CD4-positive, CD25-positive, alpha-beta regulatory T cell (primary cell): ENCODE measurements around the gene TERB1. TPM values are rescaled to one million over a fixed set of nuclear protein-coding genes. Genes with fewer than 3 reads are reported as not detected.
A peak's percentile ranks its signal among the peaks of the same experiment; 100 is the strongest.

Source experiments
- ATAC-seq, 2 donors: fragments of 150-1000 bp; cut with Tn5 transposase; one replicate each; pipeline ENCODE4 v1.10.0; 2021; ENCODE audit warnings: low read depth in 2 of 2, moderate number of reproducible peaks in 2 of 2, moderate library complexity in 1 of 2
- DNase-seq, 3 donors: peaks; one replicate each; pipeline versions ENCODE4 v3.0.0 to v3.0.0-alpha.2; 2012 to 2022; ENCODE audit warnings: mixed read lengths in 1 of 3
- H3K27ac ChIP-seq: one replicate; pipeline ENCODE4 v1.7.0; 2013; ENCODE audit warnings: mild to moderate bottlenecking, low read length; ENCODE audit not compliant: insufficient read depth, poor library complexity, severe bottlenecking
- H3K27me3 ChIP-seq: one replicate; pipeline ENCODE4 v1.7.0; 2013; ENCODE audit warnings: low read length; ENCODE audit not compliant: control insufficient read depth, insufficient read depth
- H3K36me3 ChIP-seq: one replicate; pipeline ENCODE4 v1.7.0; 2013; ENCODE audit warnings: mild to moderate bottlenecking, low read length, moderate library complexity; ENCODE audit not compliant: control insufficient read depth, insufficient read depth
- H3K4me1 ChIP-seq: 2 replicates; pipeline ENCODE4 v1.7.0; 2013; ENCODE audit warnings: mild to moderate bottlenecking, low read length; ENCODE audit not compliant: insufficient read depth, control insufficient read depth, poor library complexity, severe bottlenecking
- H3K4me3 ChIP-seq: one replicate; pipeline ENCODE4 v1.7.0; 2013; ENCODE audit warnings: low read depth, mild to moderate bottlenecking, low read length, moderate library complexity
- H3K9me3 ChIP-seq, 2 experiments: 1 replicate in 1 of 2; 2 replicates in 1 of 2; pipeline ENCODE4 v1.7.0; 2013; ENCODE audit warnings: low read length in 2 of 2, mild to moderate bottlenecking in 1 of 2, moderate library complexity in 1 of 2; ENCODE audit not compliant: control insufficient read depth in 2 of 2
- H3K27ac Mint-ChIP-seq, 3 donors: one replicate each; pipeline ENCODE4 v1.8.0; 2020 to 2022; ENCODE audit warnings: mild to moderate bottlenecking in 3 of 3, mixed read lengths in 3 of 3, moderate library complexity in 2 of 3
- H3K27me3 Mint-ChIP-seq: one replicate; pipeline ENCODE4 v1.8.0; 2022; ENCODE audit warnings: mild to moderate bottlenecking, mixed read lengths
- H3K36me3 Mint-ChIP-seq: one replicate; pipeline ENCODE4 v1.8.0; 2020; ENCODE audit warnings: mixed read lengths
- H3K4me1 Mint-ChIP-seq, 4 donors: one replicate each; pipeline ENCODE4 v1.8.0; 2020 to 2022; ENCODE audit warnings: mixed read lengths in 4 of 4, mild to moderate bottlenecking in 1 of 4
- H3K4me3 Mint-ChIP-seq, 4 donors: one replicate each; pipeline ENCODE4 v1.8.0; 2020 to 2022; ENCODE audit warnings: mild to moderate bottlenecking in 4 of 4, mixed read lengths in 4 of 4, moderate library complexity in 3 of 4
- H3K9me3 Mint-ChIP-seq, 7 donors: one replicate each; pipeline ENCODE4 v1.8.0; 2020 to 2022; ENCODE audit warnings: mixed read lengths in 7 of 7, mild to moderate bottlenecking in 3 of 7, moderate library complexity in 2 of 7
- polyA plus RNA-seq, 4 donors: library from polyadenylated mRNA; unstranded; fragments of 300-500 nt; fragmentation: Illumina TruSeq; gene quantifications; one replicate each; pipeline ENCODE4 v1.2.3, GENCODE V29; 2021
- total RNA-seq: library from RNA; stranded (reverse); gene quantifications from one replicate; pipeline ENCODE4 v1.2.3, GENCODE V29; 2022

The TERB1 gene
- total and polyA plus RNA-seq, 5 donors from 2014 or later, result 0.20 TPM; not detected in 4

DNA sequence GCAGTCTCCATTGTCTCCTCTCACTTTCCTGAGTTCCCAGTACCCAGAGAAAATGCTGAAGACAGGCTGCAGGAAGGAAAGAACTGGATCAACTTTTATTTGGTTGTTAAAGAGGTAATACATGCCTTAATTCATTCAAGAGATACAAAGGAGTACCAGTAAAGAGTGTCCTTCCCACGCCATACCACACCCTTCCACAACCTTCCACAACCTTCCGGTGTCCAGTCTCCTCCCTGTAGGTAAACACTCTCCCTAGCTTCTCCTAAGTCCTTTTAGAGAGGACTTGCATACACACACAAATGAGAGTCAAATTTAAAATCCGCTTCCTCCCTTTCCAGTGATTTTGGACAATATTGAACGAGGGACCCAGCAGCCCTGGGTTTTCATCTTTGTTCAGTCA, 40.0 kb upstream of the TERB1 start:
- no peaks in the 10 kb centered on the region for H3K9me3 ChIP-seq
- peak overlapping the region in 1 of 3 donors; percentile 23 for H3K27ac Mint-ChIP-seq
- no peak overlapping the region for H3K4me3 ChIP-seq
- H3K4me1 Mint-ChIP-seq, result peaks cover 0 to 9% (median 3%) of the 10 kb centered on the region in 4 donors
- no peak overlapping the region for H3K27ac ChIP-seq
- H3K27me3 Mint-ChIP-seq, result peaks cover 61% of the 10 kb centered on the region
- no peak overlapping the region for H3K4me3 Mint-ChIP-seq
- no peaks in the 10 kb centered on the region for H3K36me3 Mint-ChIP-seq
- ATAC-seq, result no peak
- no peaks in the 10 kb centered on the region for H3K36me3 ChIP-seq
- DNase-seq, result no peak
- peaks cover 10% of the 10 kb centered on the region for H3K4me1 ChIP-seq
- peaks cover 0 to 2% (median 0%) of the 10 kb centered on the region in 7 donors for H3K9me3 Mint-ChIP-seq
- H3K27me3 ChIP-seq, result peaks cover 8% of the 10 kb centered on the region

DNA sequence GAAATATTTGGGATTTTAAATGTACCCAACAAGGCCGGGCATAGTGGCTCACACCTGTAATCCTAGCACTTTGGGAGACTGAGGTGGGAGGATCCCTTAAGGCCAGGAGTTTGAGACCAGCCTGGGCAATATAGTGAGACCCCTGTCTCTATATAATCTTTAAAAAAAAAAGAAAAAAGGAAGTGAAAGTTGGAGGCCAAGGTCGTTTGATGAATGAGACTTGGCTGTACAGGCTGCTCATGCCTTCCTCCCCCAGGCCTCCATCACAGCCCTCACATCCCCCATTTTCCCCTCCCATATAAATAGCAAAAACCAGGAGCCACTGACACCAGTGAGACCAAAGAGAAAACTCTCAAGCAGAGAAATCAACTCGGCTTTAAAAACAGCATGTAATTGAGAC, 39.5 kb upstream of the TERB1 start:
- Histone ChIP-seq H3K27me3 (peaks cover 8% of the 10 kb centered on the region), H3K4me1 (peaks cover 10% of the 10 kb centered on the region), H3K9me3 (no peaks in the 10 kb centered on the region), H3K4me3 (no peak overlapping the region), H3K36me3 (no peaks in the 10 kb centered on the region), H3K27ac (no peak overlapping the region)
- Mint-ChIP-seq H3K9me3 (peaks cover 0 to 2% (median 0%) of the 10 kb centered on the region in 7 donors), H3K27me3 (peaks cover 56% of the 10 kb centered on the region), H3K4me3 (no peak overlapping the region), H3K4me1 (peaks cover 0 to 9% (median 3%) of the 10 kb centered on the region in 4 donors), H3K27ac (no peak overlapping the region), H3K36me3 (no peaks in the 10 kb centered on the region)
- DNase-seq, result no peak
- ATAC-seq, result no peak

DNA sequence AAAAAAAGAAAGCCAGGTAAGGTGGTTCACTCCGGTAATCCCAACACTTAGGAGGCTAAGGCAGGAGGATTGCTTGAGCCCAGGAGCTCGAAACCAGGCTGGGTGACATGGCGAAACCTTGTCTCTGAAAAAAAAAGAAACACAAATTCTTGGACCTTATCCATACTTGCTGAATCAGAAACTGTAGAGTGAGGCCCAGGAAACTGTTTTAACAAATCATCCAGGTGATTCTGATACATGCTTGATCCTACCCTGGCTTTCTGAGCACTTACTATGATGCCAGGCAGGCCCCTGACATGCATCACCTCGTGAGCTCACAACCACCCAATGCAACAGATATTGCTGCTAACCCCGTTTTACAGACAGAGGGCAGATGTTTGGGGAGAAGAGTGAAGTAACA, 33.4 kb upstream of the TERB1 start:
- no peak for DNase-seq
- Mint-ChIP-seq H3K27ac (no peak overlapping the region), H3K4me1 (peaks cover 0 to 7% (median 0%) of the 10 kb centered on the region in 4 donors), H3K9me3 (no peaks in the 10 kb centered on the region), H3K4me3 (no peak overlapping the region), H3K27me3 (peaks cover 22% of the 10 kb centered on the region), H3K36me3 (no peaks in the 10 kb centered on the region)
- no peak for ATAC-seq
- H3K4me1 ChIP-seq, result peaks cover 8% of the 10 kb centered on the region
- H3K4me3 ChIP-seq, result no peak overlapping the region
- no peaks in the 10 kb centered on the region for H3K27me3 ChIP-seq
- no peaks in the 10 kb centered on the region for H3K9me3 ChIP-seq
- no peak overlapping the region for H3K27ac ChIP-seq
- H3K36me3 ChIP-seq, result no peaks in the 10 kb centered on the region

DNA sequence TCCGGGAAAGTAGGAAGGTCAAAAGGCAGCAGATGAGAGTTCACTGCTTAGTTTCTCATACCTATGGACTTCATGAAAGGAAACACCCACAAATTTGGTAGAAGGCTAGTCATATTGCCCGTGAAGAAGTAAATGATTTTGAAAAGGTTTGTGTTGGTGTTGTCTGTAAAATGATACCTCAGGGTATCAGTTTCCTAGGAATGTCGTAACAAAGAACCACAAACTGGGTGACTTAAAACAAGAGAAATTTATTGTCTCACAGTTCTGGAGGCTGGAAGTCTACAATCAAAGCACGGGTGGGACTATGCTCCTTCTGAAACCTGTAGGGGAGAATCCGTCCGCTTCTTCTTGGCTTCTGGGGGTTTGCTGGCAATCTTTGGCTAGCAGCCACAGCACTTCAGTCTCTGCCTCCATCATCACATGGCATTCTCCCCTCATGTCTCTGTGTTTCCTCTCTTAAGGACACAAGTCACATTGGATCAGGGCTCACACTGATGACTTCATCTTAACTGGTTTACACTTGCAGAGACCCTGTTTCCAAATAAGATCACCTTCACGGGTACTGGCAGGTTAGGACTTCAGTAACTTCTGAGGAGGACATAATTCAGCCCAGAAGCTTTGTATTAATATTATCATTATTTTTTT, 31.4 kb upstream of the TERB1 start:
- Histone ChIP-seq H3K9me3 (no peaks in the 10 kb centered on the region), H3K4me1 (peaks cover 27% of the 10 kb centered on the region), H3K4me3 (no peak overlapping the region), H3K27ac (no peak overlapping the region), H3K36me3 (peaks cover 3% of the 10 kb centered on the region), H3K27me3 (no peaks in the 10 kb centered on the region)
- Mint-ChIP-seq H3K4me1 (peaks cover 9 to 26% (median 14%) of the 10 kb centered on the region in 4 donors), H3K27me3 (peaks cover 5% of the 10 kb centered on the region), H3K27ac (no peak overlapping the region), H3K9me3 (no peaks in the 10 kb centered on the region), H3K4me3 (peak overlapping the region; percentile 10 to 85 (median 42)), H3K36me3 (peaks cover 3% of the 10 kb centered on the region)
- ATAC-seq (no peak), DNase-seq (no peak)

DNA sequence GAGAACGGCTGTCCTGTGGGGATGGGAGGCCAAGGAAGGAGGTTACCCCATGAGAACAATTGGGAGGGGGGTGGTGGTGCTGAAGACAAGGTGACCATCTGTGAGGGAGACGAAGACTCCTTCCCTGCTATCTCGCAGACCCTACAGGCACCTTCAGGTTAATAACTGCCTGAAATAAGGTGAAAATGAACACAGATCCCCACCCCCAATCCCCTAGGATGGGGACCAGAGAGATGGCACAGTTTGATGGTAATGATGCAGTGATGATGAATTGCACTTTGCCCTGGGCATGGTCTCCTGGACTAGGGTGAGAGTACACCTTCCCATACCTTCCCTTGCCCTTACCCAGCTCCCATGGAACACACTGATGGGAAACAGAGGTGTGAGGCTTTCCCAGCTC, 30.8 kb upstream of the TERB1 start:
- no peaks in the 10 kb centered on the region for H3K9me3 ChIP-seq
- H3K4me1 ChIP-seq, result peaks cover 29% of the 10 kb centered on the region
- Mint-ChIP-seq H3K9me3 (no peaks in the 10 kb centered on the region), H3K27me3 (peaks cover 5% of the 10 kb centered on the region), H3K36me3 (peaks cover 6% of the 10 kb centered on the region), H3K27ac (no peak overlapping the region), H3K4me1 (peaks cover 9 to 30% (median 17%) of the 10 kb centered on the region in 4 donors), H3K4me3 (peak overlapping the region in 2 of 4 donors; percentile 80 to 85)
- peaks cover 7% of the 10 kb centered on the region for H3K36me3 ChIP-seq
- H3K27ac ChIP-seq, result no peak overlapping the region
- ATAC-seq, result no peak
- H3K4me3 ChIP-seq, result no peak overlapping the region
- DNase-seq, result no peak
- no peaks in the 10 kb centered on the region for H3K27me3 ChIP-seq

DNA sequence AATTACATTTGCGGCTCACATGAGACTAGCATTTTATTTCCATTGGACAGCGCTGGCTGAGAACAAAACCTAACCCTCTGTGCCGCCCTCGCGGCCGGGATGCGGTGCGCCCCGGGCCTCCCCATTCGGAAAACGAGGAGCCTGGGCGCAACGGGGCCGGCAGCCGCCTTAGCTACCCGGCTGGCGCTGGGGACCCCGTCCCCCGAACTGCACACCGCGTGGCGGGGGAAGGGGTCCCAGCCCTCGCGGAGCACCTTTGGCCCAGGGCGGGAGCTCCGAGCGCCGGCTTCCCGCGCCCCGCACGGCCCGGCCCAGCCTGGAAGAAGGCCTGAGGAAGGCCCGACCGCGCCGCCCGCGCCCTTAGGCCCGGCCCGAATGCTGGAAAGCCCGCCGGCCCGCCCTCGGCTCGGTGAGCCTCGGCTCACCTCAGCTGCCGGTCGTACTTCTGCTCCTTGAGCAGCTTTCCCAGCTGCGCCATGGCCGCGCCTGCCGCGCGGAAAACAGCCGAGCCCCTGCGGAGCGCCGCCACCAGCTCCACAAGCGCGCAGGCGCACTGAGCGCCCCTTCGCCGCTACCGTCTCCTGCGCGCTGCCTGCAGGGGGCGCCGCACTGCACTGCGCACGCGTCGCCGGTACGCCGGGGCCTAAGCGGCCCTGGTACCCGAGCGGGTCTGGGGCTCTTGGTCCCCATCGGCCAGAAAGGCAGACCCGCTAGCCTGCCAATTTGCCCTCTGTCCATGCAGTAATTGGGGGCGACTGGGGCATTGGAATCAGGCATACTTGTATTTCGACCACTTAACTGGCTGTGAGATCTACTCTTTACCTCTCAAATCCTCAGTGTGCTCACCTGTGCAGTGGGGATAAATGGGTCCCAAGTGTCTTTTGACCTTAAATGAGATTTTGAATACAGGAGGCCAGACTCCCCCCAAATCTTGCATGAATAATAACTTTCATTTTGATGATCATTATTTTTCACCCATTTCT, 29.3 kb upstream of the TERB1 start, which contains the start of gene NAE1:
Gene NAE1 (minus strand): TSS at position 555 of the 983 bp plus-strand sequence. CDS start 77 bp downstream, at position 478.
- peaks cover 5% of the 10 kb centered on the region for H3K27me3 Mint-ChIP-seq
- peak within 1 kb of the TSS; percentile 86 to 91 (median 88) for H3K4me3 Mint-ChIP-seq
- H3K27ac Mint-ChIP-seq, result peak within 1 kb of the TSS; percentile 14 to 81 (median 73)
- H3K36me3 Mint-ChIP-seq, result peaks cover 16% of the 10 kb centered on the region
- H3K27me3 ChIP-seq, result no peaks in the 10 kb centered on the region
- ATAC-seq, result peak; percentile 94
- H3K4me3 ChIP-seq, result peak within 1 kb of the TSS; percentile 90
- no peaks in the 10 kb centered on the region for H3K9me3 Mint-ChIP-seq
- DNase-seq, result peak; percentile 81 to 92 (median 91)
- peaks cover 17 to 45% (median 26%) of the 10 kb centered on the region in 4 donors for H3K4me1 Mint-ChIP-seq
- peak within 1 kb of the TSS; percentile 65 for H3K27ac ChIP-seq
- H3K36me3 ChIP-seq, result peaks cover 18% of the 10 kb centered on the region
- H3K4me1 ChIP-seq, result peaks cover 29% of the 10 kb centered on the region
- no peaks in the 10 kb centered on the region for H3K9me3 ChIP-seq

DNA sequence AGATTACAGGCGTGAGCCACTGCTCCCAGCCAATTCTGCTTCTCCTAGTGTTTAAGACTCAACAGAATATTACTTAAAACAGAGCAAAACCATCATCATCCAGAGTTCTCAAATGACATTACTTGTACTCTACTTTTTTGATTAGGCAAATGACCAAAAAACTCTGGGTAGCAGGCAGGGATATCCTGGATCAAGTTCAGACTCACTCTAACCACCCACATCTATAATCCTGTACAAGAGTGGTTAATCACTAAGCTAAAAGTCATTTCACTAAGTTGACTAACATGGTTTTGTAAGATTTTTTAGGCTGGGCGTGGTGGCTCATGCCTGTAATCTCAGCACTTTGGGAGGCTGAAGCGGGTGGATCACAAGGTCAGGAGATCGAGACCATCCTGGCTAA, 22.6 kb upstream of the TERB1 start:
- ATAC-seq (no peak), DNase-seq (no peak)
- Mint-ChIP-seq H3K9me3 (no peaks in the 10 kb centered on the region), H3K4me3 (no peak overlapping the region), H3K27me3 (no peaks in the 10 kb centered on the region), H3K27ac (peak overlapping the region in 1 of 3 donors; percentile 64), H3K4me1 (peaks cover 21 to 45% (median 32%) of the 10 kb centered on the region in 4 donors), H3K36me3 (peaks cover 49% of the 10 kb centered on the region)
- Histone ChIP-seq H3K4me1 (peaks cover 15% of the 10 kb centered on the region), H3K9me3 (no peaks in the 10 kb centered on the region), H3K27me3 (no peaks in the 10 kb centered on the region), H3K36me3 (peaks cover 67% of the 10 kb centered on the region), H3K4me3 (no peak overlapping the region), H3K27ac (no peak overlapping the region)
